SKM-1 (cell line): ENCODE data around the gene HEPACAM2.

Experiments
- DNase-seq: peaks from one replicate; lab custom pipeline; 2025; ENCODE audit not compliant: unreplicated experiment; lab: John Stamatoyannopoulos, UW

HEPACAM2 gene

DNA sequence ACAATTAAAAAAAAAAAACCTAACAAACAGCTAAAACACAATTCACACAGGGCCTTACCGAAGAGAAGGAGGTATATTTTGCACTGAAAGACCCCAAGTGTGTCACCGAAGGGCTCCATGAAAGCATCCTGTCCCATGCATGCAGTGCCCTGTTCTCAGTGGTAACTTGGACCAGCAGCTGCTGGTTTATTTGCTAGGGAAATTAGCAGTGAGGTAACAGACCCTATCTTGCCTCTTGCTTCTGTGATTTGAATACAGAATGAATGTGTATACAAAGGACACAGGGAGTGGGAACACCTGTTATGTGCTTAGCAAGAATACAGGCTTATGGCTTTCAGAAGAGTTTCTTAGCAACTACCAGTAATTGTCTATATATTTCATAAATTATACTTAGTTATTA is at the start of gene HEPACAM2:
TSS of gene HEPACAM2 (minus strand) at position 160 of the 400 bp plus-strand sequence.
- DNase-seq = no peak

DNA sequence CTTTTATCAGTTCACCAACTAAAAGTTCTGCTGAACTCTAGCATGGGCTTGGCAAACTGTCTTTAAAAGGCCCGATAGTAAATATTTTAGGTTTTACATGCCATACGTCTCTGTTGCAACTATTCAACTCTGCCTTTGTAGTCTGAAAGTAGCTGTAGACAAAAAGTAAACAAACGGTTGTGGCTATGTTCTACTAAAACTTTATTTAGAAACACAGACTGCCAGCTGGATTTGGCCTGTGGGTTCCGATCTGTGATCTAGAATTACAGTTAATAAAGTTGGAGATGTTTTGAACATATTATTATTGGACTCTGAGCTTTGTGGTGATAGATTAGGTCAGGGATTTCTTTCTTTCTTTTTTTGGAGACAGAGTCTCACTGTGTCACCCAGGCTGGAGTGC is 39.0 kb upstream of the HEPACAM2 start:
- no peak for DNase-seq

DNA sequence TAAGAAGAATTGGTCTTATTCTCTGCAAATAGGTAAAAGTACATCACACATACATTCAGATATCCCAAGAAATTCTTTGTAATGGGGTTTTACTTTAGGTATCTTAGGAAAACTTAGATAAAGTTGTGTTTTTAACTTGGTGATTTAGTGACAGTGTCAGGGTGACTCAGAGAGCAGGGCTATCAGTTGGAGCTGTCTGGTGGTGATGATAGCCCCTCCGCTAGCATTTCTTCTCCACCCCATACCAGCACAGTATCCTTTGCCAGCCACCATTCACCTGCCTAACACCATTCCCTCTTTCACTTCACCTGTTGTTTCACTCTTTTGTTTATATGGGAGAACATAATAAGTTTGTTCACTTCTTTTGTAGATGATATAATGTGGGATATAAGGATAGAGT is 36.3 kb upstream of the HEPACAM2 start:
- no peak for DNase-seq

DNA sequence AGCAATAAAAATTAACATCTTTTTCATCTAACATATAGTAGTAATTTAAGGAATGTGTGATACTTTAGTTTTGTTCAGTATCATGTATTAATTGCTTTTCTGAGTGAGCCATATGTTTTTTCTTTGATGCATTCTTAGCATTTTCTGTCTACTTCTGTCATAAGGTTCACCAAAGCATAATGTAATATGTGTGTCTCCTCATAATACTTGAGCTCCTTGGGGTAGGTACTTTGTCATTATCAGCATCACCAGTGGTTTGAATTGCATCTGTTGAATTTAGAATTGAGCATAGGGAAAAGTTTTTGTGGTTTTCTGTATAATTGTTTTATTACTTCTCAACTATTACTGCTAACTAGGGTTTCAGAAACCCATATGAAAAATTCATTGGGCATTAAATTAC is 32.4 kb upstream of the HEPACAM2 start:
- DNase-seq = no peak

DNA sequence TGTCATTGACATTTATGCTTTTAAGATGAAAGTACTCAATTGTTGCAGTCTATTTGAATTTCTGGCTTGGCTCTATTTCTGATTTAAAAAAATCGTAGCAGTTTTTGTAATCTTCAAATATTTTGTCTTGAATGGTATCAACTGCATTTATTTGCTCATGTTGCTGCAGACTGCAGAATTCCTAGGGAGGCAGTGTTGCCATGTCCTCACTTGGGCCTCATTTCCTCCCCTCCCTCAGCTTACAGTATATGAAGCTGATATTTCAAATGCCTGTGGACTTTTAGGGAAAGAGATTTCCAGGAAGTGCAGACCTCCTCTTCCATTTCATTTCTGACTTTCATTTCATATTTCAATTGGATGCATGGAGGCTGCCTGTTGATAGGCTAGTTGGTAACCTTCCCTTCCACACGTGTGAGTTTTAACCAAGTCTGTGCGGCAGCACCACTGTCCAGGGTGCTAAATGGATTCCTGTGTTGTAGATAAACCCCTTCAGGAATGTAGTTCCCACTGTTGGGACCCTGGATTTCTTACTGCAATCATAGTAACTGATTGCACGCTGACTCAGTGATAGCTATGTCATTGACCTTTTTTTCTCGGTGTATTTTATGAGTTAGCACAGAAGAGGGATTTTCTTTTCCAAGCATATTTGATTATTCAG is 23.4 kb upstream of the HEPACAM2 start:
- no peak for DNase-seq

DNA sequence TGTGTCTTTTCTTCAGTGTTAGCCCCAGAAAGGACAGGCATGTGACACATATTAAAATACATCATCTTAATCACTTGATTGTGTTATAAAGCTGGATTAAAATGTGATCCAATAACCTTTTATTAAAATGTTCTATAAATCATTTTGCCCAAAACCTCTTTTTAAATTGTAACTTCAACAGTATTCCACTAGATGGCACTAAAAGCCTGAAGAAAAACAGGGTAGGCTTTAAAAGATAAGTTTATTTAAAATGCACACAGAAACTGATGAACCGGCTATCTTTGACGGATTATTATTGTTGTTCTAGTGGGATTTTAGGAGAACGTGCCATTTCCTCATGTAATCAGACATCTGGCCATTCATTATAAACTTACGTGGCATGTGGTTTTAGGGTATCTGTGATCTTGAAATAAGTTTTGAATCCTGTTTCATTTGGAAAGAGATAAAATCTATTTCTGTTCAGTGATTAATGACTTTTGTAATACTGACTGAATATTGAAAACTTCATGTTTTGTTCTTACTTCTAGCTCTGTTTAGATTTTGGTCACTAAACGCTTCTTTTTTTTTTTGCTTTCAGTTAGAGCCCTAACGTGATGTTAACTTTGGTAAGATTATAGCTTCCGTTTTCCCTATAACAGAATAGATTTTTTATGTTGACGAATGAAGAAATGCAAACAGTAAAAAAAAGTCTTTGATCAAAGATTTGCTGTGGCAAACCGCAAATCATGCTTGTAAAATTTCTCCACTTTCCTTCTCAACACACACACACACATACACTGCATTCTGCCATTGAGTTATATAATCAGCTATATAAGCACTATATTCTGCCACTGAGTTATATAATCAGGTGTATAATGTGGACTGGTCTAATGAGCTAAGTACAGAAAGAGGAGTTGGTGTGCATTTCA is 19.5 kb upstream of the HEPACAM2 start:
- DNase-seq = peak; percentile 2

DNA sequence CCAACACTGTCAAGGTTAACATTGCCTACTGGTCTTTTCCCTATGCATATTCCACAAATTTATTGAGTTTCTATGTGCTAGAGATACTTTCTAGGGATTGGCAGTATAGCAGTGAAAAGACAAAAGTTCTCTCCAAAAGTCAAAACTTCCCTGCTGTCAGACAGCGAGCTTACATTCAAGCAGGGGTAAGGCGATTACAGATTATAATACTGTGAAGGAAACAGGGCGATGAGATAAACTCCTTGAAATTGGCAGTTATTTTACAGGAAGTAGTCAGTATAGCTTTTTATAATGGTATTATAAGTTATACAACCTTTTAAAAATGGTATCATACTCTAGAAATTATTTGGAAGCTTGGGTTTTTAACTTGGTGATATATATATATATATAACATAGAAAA is 15.8 kb upstream of the HEPACAM2 start:
- no peak for DNase-seq

DNA sequence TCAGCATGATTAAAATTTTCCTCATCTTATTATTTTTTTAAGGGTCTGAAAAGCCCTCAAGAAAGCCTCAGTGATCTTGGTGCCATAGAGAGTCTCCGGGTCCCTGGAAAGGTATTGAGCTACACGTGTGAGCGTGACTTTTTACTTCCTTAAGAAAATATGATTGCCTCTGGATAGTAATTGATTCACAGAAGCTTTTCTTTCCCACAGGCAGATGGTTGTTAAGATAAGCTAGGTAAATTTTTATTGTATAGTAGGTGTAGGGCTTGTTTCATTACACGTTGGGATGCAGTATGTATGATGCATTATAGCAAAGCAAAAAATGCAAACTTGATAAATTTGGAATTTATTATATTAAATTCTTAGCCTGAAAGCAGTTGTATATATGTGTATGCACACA is 13.6 kb upstream of the HEPACAM2 start:
- no peak for DNase-seq

DNA sequence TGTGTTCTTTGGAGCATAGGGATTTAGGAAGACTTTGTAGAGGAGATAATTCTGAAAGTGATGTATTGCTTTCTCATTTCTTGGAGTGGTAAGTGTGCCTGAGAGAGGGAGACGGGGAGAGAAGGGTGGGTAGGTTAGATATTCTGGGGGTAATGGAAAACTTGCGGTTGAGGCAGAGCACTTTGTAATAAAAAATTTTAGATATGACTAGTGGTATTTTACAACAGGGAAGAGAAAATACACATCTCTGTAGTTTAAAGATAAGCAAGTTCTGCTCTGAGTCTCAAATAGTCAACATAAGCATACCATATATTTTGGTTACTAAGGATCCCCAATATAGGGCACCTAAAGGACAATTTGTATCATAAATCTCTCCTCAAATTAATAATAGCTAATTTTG is 12.5 kb upstream of the HEPACAM2 start:
- DNase-seq = no peak

DNA sequence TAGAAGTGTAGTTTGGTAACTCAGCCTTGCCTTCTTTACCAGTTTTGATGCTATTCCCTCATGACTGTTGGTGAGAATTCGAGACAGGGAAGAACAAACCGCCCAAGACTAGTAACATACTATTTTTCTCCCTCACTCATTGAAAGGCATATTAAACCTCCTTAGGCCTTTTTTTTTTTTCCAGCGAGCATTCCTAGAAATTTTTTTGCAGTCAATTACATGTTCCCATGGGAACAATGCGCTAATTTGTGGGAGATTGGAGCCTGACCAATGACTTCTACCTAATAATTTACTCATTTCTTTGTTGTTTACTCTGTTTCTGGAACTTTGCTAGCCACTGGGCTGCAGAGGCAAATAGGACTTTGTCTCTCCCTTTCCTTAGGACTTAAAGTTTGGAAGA is 11.9 kb upstream of the HEPACAM2 start:
- DNase-seq = no peak

DNA sequence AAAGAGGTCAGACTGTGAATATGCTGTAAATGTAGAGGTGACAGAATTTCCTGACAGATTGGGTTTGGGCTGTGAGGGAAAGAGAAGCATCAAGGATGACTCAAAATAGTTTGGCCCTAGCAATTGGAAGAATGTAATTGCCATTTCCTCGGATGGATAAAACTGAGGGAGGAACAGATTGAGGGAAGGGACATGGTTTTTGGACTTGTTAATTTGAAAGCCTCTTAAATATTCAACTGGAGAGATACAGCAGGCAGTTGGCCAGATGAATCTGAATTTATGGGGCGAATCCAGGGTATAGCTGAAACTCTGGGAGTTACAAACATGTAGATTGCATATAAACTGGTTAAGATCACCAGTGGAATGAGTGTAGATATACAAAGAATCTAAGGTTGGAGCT is 9.3 kb upstream of the HEPACAM2 start:
- DNase-seq = no peak

DNA sequence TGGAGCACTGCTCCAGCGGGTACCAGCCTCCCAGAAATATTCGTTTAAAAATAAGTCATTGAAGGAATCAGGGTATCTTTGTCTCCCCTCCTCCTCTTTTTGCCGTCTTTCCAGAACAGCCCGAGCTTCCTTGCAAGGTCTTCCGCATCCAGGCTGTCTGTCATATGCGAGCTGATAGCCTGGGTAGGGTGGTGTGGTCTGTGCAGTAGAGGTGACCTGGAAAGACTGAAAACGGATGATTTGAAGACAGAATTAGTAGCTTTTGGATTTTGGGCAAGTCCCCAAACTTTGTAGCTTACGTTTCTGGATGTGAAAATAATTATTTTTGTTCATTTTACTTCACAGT is 6.4 kb upstream of the HEPACAM2 start:
- DNase-seq = no peak

DNA sequence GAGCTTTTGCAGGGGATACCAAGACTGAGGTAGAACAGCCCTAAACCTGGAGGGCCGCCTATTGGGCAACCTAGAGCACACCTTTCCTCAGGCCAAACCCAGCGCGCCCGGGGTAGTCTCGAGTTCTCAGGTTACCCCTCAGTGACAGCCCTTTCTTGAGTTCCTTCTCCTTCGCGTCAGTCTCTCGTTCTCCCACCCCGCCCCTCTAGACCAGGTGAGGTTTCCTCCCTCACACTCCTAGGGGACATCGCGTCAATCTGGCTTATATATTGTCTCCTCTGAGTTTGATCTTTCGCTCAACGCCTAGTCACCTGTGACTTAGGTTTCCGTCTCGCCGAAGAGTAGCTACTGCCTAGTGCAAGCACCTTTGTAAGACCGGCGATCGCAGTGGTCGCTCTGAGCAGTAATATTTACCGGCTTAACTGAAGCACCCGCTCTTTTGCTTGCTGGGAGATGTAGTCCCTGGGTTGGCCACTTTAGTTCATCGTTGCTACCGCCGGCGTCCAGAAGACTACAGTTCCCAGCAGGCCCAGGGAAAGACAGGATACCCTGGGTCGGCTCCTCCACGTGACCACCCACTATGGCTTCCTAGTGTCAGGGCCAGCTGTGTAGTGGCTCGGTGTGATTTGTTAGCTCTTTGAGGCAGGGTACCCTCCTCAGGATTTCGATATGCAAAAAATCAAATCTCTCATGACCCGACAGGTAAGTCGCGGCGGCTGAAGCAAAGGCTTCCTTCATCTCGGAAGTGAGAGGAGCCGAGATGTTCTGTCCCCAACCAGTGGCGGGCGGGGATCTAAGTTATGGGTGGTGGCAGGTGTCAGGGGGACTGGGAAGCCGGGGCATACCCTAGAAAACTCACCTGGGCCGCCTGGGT is 5.8 kb upstream of the HEPACAM2 start, which contains the start of gene VPS50:
TSS of gene VPS50 (plus strand) at position 568 of the 874 bp plus-strand sequence. CDS start at position 670, 102 bp downstream.
- DNase-seq = peak; percentile 95

DNA sequence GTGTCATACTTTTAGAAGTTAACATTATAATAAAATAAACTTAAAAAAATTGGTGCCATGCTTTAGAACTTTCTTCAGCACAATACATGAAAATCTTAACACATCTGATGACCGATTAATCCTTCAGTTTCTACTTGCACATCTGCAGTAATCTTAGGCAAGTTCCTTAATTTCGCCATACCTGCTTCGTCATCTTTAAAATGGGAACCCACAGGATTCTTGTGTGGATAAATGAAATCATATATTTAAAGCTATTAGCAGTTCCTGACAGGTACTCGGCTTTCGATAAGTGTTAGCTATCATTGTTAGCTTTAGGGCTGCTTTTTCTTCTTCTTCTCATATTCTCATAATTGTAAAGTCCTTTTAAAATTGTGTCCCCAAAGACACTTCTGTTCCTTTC is 5.0 kb upstream of the HEPACAM2 start:
- DNase-seq = peak; percentile 19

DNA sequence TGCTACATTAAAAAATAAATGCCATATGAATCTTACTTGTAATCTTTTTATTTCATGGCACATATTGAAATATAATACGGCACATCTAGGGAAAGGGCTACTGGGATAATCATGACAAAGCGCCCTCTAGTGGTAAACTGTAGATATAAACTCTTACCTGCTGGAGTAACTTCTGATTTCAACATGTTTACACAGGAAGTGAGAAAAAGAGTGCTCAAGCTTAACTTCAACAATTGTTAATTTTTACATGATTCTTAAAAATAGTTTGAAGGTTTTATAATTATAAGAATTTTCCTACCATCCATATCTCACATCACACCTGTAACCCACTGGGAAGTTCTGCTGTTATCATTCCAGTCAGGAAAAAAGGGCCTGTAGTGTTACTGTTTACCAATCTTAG is 2.0 kb upstream of the HEPACAM2 start:
- DNase-seq = peak; percentile 80

DNA sequence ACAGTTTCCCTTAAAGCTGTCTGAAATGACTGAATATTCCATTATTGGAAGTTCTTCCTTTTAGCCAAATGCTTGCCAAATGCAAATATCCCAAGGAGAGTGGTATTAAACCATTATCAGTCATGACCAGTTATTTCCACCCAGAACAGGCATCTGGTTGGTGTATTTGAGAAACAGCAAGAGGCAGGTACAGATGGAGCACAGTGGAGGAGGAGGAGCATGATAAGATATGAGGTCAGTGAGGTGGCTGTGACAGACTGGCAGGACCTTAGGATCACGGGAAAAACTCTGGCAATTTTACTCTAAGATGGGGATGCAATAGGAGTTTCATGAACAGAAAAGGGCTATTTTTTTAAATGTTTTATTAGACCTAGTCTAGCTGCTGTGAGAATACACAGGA is 6.4 kb downstream of the HEPACAM2 start:
- DNase-seq = no peak

DNA sequence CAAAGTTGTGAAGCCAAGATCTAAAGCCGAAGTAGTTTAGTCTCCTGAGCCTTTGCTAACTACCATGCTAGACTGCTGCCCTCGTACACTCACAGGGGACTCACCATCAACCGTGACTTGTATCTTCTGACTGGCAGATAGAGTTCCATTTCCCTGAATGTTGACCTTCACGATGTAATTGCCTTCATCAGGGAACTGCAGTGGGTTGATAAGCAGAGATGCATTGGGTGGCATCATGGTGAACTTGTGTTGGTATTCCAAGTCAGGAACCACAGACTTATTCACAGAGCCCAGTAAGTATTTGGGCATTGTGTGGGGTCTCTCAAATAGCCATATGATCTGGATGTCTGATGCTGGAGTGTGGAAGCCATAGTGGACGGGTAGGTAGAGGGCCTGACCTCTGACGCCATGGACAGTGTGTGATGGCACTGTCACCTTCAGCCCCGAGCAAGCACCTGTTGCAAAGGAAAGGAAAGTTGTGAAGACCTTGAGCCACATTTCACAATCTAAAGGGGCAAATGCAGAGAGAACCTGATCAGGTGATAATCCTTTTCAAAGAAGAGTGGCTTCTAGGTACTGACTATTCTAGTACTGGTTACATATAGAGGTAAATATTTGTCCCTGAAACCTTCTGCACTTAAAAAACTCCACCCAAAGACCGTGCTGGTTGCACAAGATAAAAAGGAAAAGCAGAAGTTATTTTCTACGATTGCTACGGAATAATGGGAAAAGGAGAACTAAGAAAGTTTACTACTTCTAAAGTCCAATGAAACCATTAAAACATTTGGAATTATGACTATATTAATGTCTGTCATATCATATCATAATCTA is 7.1 kb downstream of the HEPACAM2 start:
- no peak for DNase-seq

DNA sequence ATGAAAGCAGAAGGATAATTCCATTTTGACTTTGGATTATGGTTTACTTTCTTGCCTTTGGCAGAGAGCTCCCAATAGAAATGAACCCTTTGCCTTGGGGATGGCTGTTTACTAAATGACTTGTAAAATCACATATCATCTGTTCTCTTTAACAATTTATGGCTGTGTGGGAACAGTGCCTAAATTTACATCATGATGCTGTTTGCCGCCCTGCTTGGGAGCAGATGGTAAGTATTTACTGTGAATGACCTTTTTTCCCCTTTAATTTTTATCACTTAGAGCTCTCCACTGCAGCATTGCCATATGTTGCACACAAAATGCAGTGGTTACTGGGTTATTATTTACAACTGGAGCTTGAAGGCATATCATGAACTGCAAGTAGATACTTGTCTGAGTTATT is 13.4 kb downstream of the HEPACAM2 start:
- DNase-seq = no peak

DNA sequence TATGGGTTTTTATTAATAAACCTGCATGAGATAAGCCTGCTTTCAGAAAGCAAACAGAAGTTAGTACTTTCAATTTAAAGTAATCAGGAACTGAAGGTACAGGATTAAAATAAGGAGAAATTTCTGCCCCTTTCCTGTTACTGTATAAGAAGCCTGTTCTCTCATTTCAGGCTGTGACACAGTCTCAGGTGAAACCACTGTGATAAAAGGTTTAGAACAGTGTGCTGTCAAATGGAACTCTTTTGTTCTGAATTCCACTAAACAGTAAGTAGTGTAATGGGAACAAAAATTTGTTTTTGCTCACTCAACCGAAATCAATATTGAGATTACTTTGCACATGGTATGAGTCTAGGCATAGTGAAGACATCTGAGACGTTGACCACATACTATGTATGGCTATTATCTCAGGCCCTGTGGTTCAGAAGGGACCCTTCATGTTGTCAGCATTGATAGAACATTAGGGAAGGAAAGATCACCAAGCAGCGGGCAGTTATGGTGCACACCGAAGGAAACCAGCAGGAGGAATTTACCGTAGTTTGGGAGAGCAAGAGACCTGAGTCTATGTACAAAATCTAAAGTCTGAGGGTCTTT is 14.9 kb downstream of the HEPACAM2 start:
- DNase-seq = no peak

DNA sequence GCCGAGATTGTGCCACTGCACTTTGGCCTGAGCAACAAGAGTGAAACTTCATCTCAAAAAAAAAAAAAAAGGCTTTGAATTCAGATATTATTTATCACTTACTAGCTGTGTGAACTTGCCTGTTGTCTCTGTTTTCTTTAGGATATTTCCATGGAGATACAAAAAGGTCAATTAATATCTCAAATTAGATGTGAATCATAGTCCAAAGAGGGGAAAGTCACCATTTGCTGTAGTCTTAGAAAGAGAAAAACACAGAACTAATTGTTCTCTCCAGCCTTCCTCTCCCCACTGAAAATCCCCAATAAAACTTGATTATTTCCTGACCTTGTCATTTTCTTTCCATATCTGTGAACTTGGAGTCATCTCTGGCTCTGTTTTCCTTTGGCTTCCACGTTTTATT is 21.2 kb downstream of the HEPACAM2 start:
- no peak for DNase-seq
